ENCODE results near the gene ABCC8.

DNA sequence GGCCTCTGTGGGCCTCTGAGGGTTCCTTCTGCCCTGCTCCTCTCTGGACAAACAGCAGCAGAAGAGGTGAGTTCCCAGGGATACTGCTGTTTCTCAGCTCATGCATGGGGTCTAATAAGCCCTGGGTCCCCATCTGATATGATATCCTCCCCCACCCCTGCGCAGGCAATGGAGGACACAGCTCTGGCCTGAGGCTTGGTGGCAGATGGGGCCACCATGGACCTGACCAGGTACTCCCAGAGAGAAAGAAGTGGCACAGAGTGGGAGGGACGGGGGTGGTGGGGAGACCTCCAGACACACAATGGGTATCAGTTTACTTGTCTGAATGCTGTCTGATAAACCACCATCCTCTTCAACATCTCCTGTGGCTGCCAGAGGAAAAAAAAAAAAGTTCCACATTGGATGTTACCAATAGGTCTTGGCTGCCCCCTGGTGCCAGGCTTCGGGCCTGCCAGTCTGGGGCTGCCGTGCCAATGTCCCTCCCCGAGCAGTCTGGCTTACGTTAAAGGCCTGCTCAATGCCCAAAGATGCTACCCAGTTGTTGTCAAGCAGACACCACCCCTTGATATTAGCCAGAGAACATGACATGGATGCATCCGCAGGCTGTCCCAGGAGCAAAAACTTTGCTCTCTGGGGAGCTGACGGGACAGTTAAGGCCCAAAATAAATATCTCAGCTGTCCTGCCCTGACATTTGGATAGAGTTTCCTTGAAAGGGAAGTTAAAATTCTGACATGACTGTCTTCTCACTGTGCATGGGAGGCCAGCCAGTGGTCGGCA lies 27.9 kb upstream of the ABCC8 start:
- TF ChIP-seq, protein P1, sequence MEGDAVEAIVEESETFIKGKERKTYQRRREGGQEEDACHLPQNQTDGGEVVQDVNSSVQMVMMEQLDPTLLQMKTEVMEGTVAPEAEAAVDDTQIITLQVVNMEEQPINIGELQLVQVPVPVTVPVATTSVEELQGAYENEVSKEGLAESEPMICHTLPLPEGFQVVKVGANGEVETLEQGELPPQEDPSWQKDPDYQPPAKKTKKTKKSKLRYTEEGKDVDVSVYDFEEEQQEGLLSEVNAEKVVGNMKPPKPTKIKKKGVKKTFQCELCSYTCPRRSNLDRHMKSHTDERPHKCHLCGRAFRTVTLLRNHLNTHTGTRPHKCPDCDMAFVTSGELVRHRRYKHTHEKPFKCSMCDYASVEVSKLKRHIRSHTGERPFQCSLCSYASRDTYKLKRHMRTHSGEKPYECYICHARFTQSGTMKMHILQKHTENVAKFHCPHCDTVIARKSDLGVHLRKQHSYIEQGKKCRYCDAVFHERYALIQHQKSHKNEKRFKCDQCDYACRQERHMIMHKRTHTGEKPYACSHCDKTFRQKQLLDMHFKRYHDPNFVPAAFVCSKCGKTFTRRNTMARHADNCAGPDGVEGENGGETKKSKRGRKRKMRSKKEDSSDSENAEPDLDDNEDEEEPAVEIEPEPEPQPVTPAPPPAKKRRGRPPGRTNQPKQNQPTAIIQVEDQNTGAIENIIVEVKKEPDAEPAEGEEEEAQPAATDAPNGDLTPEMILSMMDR (conservative IDR thresholded peaks at IDR 0.05) = peak; percentile 92
- no peak for TF ChIP-seq EZH2 (IDR thresholded peaks at IDR 0.05; ENCODE audit: low read depth)
